ENCODE data around the gene PAK2. TPM values are rescaled to one million over a fixed set of nuclear protein-coding genes. Genes with fewer than 3 reads are reported as not detected.
"Not testable (repeated sequence)": the region's sequence is repeated elsewhere in the genome, so short reads cannot be mapped to it uniquely, and the experiment has no call there.

PAK2 gene
- total RNA-seq, 2 donors from 2014 or later, result 47.3 to 78.3 TPM

DNA sequence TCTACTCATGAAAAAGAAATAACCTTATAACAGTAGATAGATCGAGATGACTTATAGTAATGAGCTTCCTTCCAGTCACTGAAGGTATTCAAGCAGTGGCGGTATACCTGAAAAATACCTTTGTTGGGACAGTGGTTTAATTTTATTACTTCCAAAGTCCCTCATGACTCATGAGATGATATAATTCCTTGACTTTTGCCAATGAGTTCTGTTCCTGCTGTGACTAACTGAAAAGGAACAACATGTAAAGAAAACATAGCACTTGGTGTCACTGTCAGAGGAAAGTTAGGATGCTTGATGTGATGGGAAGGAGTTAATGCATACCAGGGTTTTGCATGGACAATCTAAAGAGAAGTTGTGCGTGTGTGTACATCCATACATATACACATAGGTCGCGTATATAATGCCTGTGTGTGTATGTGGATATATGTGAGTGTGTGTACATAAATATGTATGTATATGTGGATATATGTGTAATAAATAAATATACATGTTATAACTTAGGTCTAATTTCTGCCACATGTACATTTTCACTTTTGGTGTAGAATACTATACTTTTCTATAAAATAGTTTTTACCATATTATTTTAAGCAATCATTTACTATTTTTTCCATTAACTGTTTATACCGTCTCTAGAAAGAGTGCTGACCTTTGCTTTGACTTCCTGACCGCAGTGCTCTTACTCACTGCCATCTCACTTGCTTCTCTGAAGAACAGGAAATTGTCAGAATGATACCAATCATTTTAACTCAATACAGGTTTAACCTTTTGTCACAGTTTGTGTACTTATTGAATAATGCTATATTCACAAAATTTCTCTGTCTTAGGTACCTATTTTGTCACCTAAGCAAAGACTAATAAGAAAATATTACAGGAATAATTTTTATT, 12.6 kb upstream of the PAK2 start:
- DNase-seq, result no peak
- intact Hi-C loops (cut with DNase I), result no loop called here
- no peak for ATAC-seq

DNA sequence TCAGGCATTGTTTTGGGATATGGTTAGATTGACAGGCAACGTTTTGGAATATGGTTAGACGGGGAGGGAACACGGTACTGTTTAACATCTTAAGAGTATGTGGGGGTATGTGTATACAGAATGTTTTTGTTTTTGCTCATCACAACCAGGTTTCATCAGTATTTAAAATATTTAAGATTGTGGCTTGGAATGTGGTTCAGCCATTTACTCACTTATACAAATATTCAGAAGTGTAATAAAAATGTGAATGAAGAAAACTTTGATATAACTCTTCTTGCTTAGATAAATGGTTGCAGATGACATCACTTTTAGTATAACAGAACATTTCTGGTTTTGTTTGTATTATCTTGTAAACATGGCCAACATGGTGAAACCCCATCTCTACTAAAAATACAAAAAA, 3.9 kb upstream of the PAK2 start:
- ATAC-seq (no peak), DNase-seq (no peak)
- intact Hi-C loops (cut with DNase I), result no loop called here

DNA sequence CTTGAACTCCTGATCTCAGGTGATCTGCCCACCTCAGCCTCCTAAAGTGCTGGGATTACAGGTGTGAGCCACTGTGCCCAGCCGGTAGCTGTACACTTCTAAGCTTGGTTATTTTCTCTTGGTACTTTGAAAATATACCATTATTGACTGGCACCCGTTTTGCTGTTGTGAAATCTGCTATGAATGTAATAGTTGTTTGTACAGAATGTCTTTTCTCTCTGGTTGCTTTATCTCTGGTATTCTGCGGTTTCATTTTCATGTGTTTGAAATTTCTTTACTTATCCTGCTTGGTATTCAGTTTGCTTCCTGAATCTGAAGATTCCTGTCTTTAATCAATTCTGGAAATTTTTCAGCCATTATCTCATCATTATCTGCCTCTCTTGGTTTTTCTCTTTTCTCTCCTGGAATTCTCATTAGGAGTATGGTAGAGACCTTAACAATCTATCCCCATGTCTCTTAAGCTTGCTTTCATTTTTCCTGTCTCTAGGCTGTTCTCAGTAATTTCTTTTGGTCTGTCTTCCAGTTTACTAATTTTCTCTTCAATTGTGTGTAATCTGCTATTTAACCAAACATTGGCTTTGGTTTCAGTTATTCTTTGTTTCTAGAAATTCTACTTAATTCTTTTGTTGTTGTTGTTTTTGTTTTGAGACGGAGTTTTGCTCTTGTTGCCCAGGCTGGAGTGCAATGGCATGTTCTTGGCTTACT, 2.8 kb upstream of the PAK2 start:
- intact Hi-C loops (cut with DNase I), result no loop called here
- ATAC-seq, result no peak
- DNase-seq, result no peak

DNA sequence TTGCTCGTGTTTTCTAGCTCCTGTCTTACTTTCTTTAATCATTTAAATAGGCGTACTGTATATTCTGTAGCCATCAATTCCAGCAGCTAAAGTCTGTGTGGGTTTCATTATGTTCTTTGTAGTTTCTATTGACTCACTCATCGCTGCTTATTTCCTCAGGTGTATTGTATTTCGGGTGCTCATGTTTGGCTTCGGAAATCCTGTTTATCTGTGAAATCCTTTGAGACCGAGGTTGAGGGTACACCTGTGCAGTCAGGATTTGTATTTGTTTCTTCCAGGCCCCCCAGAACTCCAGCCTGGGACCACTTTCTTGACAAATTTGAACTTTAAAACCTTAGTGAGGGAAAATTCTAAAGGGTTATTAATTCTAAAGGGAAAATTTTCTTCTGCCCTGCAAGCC, 2.0 kb upstream of the PAK2 start:
- no peak for ATAC-seq
- intact Hi-C loops (cut with DNase I), result no loop called here

DNA sequence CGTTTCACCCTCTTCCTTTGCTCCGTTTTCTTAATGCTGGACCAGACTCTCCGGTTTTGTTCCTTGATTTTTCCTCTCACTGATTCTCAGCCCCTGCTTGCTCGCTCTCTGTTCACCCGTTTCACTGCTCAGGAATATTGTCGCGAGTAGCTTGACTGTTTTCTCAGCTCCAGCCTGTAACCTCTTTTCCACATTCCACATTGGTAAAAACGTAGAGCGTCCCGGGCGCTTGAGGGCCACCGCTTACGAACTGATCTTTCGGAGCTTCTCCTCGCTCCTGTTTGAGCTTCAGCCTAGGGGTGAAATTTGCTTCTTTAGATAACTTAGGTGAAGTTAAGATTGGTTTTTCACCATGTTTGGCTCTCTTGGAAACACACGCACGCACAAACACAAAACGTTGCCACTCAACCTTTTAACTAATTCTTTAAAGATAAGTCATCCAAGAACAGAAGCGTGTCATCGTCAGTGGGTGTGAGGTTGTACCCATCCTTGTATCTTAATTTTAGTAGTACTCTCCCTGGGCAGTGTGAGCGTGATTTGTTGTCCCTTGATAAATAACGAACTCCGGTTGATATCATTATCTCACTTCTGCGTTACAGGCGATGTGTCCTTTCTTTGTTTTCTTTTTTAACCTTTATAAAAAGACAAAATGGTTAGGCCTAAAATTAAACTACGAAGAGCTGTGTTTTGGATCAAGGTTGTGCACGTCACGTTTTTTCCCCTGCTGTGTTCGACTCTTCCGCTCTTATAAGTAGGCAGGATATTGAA, 1.0 kb downstream of the PAK2 start:
- ATAC-seq, result peak; percentile 16 to 31
- intact Hi-C loops (cut with DNase I), result no loop called here

More for the DNA sequence above, 2.0 kb upstream of the PAK2 start:
- DNase-seq, result no peak

DNA sequence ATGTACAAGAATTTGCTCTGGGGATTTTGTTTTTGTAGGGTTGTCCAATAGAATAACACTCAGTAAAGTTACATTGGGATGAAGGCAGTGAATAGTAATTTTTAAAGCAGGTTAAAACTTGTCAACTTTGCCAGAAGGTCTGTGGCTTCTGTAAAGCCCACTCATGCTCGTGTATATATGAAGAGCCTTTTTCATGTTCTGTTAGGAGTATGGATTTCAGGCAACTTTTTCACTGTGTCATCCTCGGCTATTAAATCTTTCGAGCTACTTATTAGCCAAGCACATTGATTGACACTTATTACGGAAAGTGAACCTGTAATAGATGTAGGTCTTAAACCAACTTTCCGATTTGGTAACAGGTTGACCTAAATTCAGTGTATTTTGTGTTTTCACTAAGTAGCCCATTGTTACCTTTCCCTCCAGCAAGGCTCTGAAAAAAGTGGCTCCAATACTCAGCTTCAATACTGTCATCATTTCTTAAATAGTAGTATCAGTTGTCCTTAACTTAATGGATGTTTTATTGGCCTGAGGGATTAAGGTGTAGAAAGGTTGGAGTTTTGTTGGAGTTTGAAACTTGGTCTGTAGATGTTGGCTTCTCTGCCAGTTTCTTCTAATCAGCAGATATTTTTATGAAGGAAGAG, 1.7 kb downstream of the PAK2 start:
- intact Hi-C loops (cut with DNase I), result no loop called here
- no peak for DNase-seq
- no peak for ATAC-seq

More for the DNA sequence above, 1.0 kb downstream of the PAK2 start:
- DNase-seq, result no peak

DNA sequence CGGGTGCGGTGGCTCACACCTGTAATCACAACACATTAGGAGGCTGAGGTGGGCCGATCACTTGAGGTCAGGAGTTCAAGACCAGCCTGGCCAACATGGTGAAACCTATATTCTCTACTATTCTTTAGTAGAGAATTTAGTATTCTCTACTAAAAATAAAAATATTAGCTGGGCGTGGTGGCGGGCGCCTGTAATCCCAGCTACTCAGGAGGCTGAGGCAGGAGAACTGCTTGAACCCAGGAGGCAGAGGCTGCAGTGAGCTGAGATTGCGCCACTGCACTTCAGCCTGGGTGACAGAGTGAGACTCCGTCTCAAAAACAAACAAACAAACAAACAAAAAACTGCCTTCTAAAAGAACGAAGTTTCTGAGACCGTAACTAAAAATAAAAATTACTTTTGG, 3.9 kb downstream of the PAK2 start:
- ATAC-seq; intact Hi-C loops (cut with DNase I); DNase-seq: not testable (repeated sequence)

DNA sequence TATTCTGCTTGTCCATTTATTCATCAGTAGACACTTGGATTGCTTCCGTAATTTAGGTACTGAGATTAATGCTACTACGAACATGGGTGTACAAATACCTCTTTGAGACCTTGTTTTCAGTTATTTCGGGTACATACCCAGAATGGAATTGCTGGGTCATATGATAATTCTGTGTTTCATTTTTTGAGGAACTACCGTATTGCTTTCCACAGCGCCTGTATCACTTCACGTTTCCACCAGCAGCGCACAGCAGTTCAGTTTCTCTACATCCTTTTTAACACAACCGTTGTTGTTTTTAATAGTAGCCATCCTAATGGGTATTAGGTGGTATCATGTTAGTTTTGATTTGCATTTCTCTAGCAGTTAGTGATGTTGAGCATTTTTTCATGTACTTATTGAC, 9.5 kb downstream of the PAK2 start:
- no peak for ATAC-seq
- no peak for DNase-seq
- intact Hi-C loops (cut with DNase I), result no loop called here

DNA sequence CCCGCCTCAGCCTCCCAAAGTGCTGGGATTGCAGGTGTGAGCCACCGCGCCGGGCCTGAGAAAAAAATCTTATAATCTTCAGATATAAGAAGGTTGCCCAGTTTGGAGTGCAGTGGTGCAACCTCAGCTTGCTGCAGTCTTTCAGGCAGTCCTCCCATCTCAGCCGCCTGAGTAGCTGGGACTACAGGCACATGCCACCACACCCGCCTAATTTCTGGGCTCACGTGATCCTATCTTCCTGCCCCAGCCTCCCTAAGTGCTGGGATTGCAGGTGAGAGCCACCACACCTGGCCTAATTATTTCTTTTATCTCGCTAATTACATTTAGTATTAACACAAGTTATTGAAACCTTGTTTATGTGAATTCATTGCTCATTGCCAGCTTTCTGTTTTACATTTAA, 13.5 kb downstream of the PAK2 start:
- ATAC-seq, result no peak

DNA sequence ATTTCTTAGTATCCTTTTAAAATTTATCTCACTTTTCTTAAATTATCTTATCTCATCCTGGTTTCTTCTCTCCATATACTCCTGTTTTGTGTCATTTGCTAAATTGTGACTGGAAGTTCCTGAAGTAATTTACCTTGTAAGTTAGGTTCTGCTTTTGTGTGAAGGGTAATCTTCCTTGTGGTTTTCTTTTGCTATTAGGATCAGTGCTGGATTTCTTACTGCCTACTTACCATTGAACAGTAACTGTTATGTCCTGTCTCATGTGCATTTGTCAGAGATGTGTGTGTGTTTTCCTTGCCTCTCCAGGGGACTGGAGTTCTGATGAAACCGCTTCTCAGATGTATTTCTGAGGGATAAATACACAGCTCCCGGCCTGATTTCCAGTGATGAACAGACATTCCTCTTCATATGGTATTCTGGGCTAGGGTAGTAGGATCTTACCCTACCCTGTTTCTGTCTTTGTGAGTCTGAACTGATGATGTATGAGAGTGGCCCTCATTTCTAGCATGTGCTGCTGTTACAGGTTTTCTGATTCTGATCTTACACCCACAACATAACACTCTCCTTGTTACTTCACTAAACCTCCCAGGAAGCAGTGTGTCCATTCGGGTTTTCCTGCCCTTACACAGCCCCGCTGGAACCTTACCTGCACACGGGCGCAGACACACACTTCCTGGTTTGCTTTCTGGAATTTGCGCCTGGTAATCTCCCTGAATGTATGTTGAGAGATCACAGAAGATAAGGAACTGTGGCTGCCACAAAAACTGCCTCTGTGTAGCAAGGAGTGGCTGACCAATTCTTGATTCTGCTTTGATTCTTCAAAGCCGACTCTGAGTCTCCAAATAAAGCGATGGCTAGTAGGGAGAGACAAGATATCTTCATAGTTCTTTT, 14.7 kb downstream of the PAK2 start:
- intact Hi-C loops (cut with DNase I), result loop anchor here in 1 of 2 donors (10.0 kb wide), 1 partner anchor 50 kb away; no protein-coding TSS in a partner anchor
- ATAC-seq, result no peak
- DNase-seq, result no peak

More for the DNA sequence above, 13.5 kb downstream of the PAK2 start:
- intact Hi-C loops (cut with DNase I), result loop anchor here in 1 of 2 donors (10.0 kb wide), 1 partner anchor 52 kb away; no protein-coding TSS in a partner anchor
- DNase-seq, result no peak

DNA sequence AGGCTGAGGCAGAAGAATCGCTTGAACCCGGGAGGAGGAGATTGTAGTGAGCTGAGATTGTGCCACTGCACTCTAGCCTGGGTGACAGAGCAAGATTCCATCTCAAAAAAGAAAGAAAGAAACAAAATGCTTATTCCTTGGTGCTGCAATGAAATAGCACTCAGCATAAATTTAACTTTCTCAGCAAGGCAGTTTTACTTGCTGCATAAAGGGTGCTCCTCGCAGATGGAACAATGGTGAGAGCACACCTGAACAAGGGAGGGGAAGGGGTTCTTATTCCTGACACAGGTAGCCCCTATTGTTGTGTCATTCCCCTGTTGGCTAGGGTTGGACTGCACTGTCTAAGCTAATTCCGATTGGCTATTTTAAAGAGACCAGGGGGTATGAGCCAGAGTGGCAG, 17.1 kb downstream of the PAK2 start:
- no peak for ATAC-seq
- intact Hi-C loops (cut with DNase I), result loop anchor here in 1 of 2 donors (10.0 kb wide), 1 partner anchor 48 kb away; no protein-coding TSS in a partner anchor

DNA sequence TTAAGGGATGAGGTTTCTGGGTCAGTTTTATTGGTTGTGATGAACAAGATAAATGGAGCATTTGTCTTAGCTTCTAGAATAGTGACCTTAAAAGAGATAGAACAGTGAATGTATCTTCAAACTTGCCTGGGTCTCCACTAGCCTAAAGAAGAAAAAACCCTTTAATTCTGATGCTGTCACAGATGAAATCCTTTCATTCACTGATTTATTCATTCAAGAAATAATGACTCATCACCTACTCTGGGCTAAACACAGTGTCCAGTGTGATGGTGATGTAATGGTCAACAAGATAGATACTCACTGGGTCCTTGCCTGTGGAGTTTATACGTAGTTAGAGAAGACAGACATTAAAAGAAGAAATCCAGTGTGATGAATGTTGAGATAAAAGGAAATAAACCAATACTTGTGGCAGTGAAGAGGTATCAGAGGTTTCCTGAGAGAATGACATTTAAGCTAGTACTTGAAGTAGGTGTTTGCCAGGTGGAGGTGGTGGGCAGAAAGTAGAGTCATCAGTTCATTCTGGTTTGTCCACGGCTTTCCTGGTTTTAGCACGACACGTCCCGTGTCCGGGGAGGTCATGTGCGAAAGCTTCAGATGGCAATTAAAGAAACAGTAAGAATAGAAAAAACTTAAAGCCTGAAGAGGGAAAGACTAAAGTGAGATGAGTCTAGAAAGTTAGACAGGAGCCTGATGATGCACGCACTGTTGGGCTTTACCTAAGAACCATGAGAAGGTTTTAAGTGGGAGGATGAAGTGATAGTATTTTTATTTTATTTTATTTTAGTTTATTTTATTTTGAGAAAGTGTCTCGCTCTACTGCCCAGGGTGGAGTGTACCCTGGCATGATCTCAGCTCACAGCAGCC, 18.5 kb downstream of the PAK2 start:
- DNase-seq (no peak), ATAC-seq (peak in 1 of 2 donors; percentile 89)
- intact Hi-C loops (cut with DNase I), result loop anchor here in 1 of 2 donors (10.0 kb wide), 1 partner anchor 47 kb away; no protein-coding TSS in a partner anchor

More for the DNA sequence above, 17.1 kb downstream of the PAK2 start:
- no peak for DNase-seq

DNA sequence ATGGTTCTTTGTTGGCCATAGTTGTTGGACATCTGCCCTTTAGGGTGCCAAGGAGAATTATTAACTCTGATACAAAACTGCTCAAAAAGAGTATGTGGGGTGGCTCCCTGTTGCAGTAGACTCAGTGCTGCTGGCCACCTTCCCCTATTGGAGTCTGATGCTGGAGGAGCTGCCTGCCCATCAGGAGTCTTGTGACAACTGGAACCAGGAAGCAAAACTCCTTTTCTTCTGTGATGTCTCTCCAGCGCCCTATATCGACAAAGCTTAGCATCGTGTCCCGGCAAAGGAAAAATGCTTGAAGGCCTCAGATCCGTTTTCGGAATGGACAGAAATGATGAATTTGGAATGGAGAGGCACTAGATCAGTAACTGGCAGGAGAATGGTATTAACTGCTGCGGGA, 23.5 kb downstream of the PAK2 start:
- no peak for DNase-seq
- ATAC-seq, result no peak
- intact Hi-C loops (cut with DNase I), result no loop called here

DNA sequence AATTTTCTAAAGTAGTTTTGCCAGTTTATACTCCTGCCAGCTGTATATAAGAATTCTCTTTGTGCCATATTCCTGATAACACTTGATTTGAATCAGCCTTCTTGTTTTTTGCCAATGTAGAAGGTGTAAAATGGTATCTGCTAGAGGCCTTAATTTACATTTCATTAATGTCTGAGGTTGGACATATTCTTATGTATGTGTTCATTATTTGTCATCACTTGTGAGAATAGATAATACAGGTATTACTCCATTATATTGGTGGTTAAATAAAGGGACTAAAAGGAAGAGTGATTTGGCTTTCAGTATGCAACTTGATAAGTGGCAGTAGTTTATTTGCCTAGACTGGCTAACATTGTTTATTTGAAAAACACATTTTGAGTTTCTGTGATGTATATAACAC, 25.8 kb downstream of the PAK2 start:
- ATAC-seq (no peak), DNase-seq (no peak)
- intact Hi-C loops (cut with DNase I), result no loop called here

DNA sequence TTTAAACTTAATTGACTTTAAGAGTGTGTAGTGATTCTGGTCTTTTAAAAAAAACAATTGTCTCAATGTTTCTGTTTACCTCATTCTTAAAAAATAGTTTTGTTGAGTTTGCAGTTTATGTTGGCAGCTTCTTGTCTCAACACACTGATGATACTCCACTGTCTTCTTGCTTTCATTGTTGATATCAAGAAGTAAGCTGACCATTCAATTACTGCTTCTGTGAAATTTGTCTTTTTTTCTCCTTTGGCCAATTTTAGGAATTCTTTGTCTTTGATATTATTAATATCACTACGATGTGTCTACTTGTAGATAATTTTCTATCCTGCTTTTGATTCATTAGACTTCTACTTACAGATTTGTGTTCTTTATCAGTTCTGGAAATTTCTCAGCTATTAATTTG, 31.4 kb downstream of the PAK2 start:
- DNase-seq (no peak), ATAC-seq (no peak)
- intact Hi-C loops (cut with DNase I), result no loop called here

DNA sequence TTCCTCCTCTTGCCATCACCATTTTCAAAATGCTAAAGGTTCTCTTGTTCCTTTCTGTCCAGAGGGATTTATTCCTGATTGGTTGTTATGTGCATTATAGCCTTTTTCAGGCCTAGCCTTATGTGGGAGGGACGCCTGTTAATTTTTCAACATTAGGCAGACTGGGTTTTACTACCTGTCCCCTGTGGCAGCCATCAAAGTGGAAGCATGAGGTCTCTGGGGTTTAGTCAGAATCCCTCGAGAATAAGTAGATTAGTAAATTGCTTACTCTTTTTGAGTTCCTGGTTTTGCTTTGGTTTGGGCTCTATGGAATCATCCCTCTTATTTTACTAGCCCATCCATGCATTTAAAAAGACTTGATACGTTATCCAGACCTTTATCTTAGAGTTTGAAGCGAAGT, 32.4 kb downstream of the PAK2 start:
- no peak for DNase-seq
- ATAC-seq, result no peak
- intact Hi-C loops (cut with DNase I), result no loop called here

DNA sequence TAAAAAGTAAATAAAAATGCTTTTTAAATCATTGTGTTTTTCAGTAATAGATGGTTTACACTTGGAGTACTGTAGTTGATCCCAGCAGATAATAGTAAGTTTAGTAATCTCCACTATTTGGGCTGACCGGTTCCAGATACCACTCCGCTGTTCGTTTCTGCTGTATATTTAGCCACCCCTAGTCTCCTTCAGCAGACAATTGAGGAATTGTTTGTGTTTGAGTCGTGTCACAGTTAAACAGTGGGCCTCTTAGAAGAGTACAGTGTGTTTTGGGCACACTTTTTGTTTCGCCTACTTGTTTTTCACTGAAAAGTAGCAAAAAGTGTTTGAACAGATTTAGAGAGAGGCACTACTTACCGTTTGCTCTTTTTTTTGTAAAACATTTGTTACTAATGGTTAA, 33.2 kb downstream of the PAK2 start:
- ATAC-seq (no peak), DNase-seq (no peak)
- intact Hi-C loops (cut with DNase I), result no loop called here
